Measurements from ENCODE around the gene C11orf68.

The C11orf68 gene

DNA sequence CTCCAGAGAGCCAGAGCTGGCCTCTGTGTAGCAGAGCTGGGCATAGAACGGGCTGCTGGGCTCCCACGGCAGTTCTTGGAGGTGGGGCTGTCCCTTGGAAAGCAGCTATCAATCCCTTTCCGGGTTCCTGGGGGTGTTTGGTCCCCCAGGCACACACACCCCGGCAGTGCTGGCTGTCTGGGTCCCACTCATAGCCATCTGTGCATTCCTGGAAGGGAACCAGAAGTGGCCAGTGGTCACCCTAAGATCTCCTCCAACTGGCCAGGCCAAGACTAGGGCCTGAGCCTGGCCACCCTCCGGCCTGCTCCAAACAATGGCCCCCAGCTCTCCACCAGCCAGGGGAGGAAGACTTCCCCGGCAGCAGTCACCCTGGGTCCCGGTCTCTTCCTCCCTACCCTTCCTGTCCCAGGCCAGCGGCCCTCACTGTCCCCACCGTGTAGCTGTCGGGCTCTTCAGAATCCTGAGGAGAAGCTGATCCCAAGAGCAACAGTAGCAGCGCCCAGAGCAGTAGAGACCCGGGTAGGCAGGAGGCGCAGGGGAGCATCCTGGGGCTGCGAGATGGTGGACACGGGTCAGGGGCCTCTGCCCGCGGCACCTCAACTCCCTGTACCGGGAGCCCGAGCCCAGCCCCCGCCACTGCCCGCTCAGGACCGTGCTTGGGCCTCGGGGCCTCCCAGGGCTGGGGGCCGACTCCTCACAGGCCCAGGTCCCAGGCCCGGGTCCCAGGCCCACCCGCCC, 46.9 kb downstream of the C11orf68 start:
- DNase-seq (ENCODE audit: low spot score): no peak

DNA sequence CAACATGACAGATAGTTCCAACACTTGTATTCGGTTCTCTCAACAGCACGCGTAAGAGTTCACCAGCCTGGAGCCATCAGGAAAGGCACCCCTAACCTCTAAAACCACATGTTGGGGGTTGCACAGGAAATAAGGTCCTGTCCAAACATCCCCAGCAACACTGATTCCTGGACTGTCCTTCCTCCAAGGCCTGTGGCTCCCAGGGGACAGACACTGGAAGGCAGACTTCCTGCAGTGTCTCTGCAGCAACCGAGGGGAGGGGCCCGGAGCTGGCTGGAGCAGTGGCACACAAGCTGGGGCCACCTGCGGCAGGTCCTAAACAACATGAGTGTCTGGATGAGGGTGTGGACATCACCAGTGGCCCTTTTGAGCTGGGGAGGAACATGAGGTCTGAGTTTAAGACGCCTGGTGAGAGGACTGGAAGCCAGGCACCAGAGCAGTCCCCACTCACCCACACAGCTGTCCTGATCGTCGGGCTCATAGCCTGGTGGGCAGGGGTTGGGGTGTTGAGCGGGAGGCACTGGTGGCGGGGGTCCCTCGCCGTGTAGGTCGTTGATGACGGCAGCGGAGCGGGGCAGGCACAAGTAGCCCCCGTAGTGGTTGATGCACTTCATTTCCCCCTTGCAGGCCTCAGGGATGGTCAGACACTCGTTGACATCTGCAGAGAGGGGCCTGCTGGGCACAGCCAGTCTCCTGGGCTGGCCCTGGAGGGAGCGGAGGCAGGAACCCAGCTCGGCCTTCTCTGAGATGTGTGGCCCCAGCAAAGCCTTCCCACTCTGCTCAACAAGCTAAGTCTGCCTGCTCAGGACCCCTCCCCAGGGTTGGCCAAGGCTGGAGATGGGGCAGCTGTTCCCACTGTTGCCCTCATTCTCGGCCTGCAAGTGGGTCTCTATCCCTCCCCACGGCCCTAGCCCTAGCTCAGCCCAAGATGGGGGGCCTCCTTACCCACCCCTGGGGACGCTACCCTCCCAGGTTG, 47.9 kb downstream of the C11orf68 start:
- no peak for DNase-seq (ENCODE audit: low spot score)

DNA sequence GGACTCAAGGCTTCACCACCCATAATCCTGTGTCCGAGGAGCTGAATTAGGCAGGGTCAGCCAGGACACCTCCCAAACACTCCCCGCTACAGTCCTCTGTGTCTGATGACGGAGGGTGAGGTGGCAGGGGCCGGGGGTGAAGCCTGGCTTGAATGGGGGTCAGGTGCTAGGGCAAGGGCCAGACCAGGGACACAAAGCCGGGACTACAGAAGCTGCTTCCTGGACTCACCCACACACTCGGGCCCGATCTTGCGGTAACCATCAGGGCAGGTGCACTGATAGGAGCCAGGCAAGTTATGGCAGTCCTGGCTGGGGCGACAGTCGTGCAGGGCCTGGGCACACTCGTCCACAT, 48.6 kb downstream of the C11orf68 start:
- no peak for DNase-seq (ENCODE audit: low spot score)

DNA sequence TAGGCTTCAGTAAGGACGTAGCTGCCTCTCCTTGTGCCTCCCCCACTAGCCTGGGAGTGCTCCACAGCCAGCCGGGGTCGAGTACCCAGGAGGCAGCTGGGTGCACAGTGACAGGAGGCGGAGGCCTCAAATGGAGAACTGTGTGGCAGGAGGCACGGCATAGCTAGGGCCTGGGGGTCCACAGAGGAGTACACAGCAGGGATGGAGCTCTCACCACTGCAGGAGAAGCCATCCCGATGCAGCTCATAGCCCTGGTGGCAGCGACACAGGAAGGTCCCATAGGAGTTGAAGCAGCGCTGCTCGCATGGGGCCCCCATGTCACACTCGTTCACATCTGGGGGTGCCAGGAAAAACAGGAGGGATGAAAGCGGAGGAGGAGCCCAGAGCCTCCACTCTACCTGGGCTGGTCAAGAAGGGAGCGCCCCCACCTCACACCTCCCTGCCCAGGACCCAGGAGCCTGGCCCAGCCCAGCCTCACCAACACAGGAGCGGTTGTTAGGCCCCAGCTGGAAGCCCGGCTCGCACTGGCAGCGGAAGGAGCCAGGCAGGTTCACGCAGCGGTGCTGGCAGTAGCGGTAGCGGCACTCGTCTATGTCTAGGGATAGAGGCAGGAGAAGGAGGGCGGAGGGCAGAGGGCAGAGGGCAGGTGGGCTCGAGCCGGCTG, 49.1 kb downstream of the C11orf68 start:
- no peak for DNase-seq (ENCODE audit: low spot score)

DNA sequence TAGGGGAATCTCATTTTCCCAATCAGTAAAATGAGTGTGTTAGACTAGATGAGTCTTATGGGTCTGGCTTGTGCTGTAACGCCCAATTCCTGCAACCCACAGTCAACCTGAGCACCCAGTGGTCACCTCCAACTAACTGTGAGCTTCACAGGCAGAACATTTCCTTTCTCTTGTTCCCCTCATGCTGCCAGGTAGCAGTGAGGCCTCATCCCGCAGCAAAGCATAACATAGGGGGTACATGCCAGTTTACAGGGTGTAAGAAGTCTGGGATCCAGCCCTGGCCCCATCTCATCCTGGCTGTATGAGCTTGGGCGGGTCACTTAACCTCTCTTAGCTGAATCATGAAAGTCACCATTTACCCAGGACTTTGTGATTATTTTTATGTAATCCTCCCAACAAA, 50.0 kb downstream of the C11orf68 start:
- no peak for DNase-seq (ENCODE audit: low spot score)

DNA sequence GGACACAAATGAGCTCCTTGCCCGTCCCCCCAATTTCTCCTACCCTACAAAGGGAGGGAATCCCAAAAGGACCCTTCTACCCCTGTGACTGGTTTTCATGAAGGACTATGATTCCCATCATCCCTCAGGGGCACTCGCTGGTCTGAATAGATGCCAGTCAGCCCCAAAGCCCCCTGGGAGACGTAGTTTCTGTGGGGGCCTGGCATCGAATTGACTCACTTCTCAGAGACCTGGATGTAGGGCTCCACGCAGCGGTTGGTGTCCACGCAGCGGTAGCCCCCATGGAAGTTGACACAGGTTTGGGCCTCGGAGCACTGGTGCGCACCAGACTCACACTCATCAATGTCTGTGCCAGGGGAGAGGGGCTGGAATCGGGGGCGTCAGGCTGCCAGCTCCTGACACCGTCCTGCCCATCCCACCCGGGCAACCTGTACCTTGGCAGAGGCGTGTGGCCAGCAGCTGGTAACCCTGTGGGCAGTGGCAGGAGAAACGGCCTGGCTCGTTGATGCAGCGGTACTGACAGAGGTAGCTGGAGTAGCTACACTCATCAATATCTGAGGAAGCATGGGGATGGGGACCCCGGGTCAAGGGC, 50.7 kb downstream of the C11orf68 start:
- DNase-seq (ENCODE audit: low spot score): no peak

DNA sequence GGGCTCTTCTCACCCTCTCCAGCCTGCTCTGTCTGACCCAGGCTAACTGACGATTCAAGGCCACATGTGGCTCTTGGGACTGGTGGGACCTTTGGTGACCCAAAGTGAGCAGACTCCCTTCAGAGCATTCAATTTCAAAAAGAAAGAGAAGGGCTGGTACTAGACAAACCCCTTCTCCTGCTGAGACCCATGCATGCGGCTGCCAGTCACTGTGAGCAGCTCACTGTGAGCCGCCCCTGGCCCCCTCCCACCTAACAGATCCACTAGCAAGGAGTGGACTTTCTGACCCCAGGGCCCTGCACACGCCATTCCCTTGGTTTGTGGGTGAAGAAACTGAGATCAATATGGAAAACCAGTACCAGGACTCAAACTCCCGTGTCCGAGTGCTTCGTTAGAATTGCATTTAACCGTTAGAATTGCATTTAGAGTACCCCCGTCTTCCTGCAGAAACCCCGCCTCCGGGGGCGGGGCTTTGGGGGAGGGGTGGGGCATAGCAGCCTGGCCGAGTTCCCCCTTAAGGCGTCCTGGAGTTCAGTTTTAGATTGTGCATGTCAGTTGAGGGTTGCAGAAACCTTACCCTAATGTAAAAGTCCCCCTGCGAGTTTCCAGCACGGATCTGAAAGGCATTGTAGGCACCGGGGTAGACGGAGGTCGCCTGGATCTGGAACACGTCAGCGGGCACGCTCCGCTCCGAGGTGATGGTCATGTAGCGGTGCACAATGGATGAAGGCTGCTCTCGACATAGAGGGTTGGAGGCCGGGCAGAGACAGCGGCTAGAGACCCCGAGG, 51.4 kb downstream of the C11orf68 start:
- DNase-seq (ENCODE audit: low spot score): no peak

All from HuH-7.5 (cell line).